GM13976 (cell line): ENCODE results near the gene ARVCF.

ENCODE experiments used
- DNase-seq: peaks from one replicate; pipeline ENCODE4 v3.0.0; 2012; ENCODE audit warnings: low spot score
- CTCF ChIP-seq: IDR thresholded peaks from 2 replicates; pipeline ENCODE4 v1.5.1; 2012; ENCODE audit warnings: borderline replicate concordance, mild to moderate bottlenecking; ENCODE audit not compliant: insufficient read depth; ENCODE audit errors: extremely low read depth, missing control alignments, control extremely low read depth
- in situ Hi-C: fragments of 300-500 bp; cut with MboI; formaldehyde crosslinking; loops from one replicate; pipeline ENCODE4 v1.12.0; 2022; ENCODE audit warnings: low sequenced_read_pairs, mixed read lengths, inconsistent platforms; ENCODE audit not compliant: unreplicated experiment

Gene ARVCF

GRCh38 chr22:19993926-19994325 is 22.7 kb downstream of the ARVCF start:
- TF ChIP-seq CTCF: no peak
- DNase-seq: no peak
- in situ Hi-C loops: no loop called here

- in situ Hi-C loops: no loop called here
- no peak for DNase-seq
- TF ChIP-seq CTCF: no peak
Measured at GRCh38 chr22:19992921-19993355, 23.7 kb downstream of the ARVCF start.

GRCh38 chr22:19992481-19992911 is 24.1 kb downstream of the ARVCF start:
- in situ Hi-C loops: no loop called here
- DNase-seq: no peak
- TF ChIP-seq CTCF: no peak

- DNase-seq: no peak
- TF ChIP-seq CTCF: no peak
- in situ Hi-C loops: no loop called here
Measured at GRCh38 chr22:19991645-19992451, 24.8 kb downstream of the ARVCF start.

- DNase-seq: no peak
- in situ Hi-C loops: no loop called here
- no peak for TF ChIP-seq CTCF
Measured at GRCh38 chr22:19991395-19991644, 25.3 kb downstream of the ARVCF start.

- DNase-seq: no peak
- in situ Hi-C loops: no loop called here
- TF ChIP-seq CTCF: no peak
Measured at GRCh38 chr22:19990609-19991394, 25.8 kb downstream of the ARVCF start.
